Liver (tissue), 3 donors: ENCODE measurements around the gene TCTN1.

Experiments
- ATF3 ChIP-seq: IDR thresholded peaks from 2 replicates; pipeline ENCODE4 v1.6.1; 2016; ENCODE audit warnings: antibody characterized with exemption
- EGR1 ChIP-seq, 2 donors: IDR thresholded peaks; 2 replicates each; pipeline ENCODE4 v1.6.1; 2016 to 2018; ENCODE audit warnings: antibody characterized with exemption in 2 of 2, low read depth in 2 of 2
- RAD21 ChIP-seq, 2 donors: IDR thresholded peaks; 2 replicates each; pipeline ENCODE4 v1.6.1; 2016; ENCODE audit warnings: antibody characterized with exemption in 2 of 2, mild to moderate bottlenecking in 2 of 2
- TF ChIP-seq, protein P1 (sequence below): fragments of 150-350 bp; IDR thresholded peaks from 2 replicates; pipeline ENCODE4 v1.5.1; 2017; ENCODE audit warnings: improper control_type of control experiment, low read depth, low read length; ENCODE audit not compliant: missing input control
- donor health status: healthy.
- donor health status: healthy.

GRCh38 chr12:110590059-110590458 is 23.9 kb upstream of the TCTN1 start:
- TF ChIP-seq, protein P1, sequence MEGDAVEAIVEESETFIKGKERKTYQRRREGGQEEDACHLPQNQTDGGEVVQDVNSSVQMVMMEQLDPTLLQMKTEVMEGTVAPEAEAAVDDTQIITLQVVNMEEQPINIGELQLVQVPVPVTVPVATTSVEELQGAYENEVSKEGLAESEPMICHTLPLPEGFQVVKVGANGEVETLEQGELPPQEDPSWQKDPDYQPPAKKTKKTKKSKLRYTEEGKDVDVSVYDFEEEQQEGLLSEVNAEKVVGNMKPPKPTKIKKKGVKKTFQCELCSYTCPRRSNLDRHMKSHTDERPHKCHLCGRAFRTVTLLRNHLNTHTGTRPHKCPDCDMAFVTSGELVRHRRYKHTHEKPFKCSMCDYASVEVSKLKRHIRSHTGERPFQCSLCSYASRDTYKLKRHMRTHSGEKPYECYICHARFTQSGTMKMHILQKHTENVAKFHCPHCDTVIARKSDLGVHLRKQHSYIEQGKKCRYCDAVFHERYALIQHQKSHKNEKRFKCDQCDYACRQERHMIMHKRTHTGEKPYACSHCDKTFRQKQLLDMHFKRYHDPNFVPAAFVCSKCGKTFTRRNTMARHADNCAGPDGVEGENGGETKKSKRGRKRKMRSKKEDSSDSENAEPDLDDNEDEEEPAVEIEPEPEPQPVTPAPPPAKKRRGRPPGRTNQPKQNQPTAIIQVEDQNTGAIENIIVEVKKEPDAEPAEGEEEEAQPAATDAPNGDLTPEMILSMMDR = no peak
- TF ChIP-seq ATF3 (no peak), EGR1 (IDR thresholded peaks at IDR 0.05; ENCODE audit: low read depth in 2 of 2) (no peak), RAD21 (IDR thresholded peaks at IDR 0.05) (no peak)
